Cardiac fibroblast (primary cell): Measurements from ENCODE around the gene BHLHA9.

ENCODE experiments used
- DNase-seq, 2 donors: peaks; one replicate each; pipeline versions ENCODE4 v3.0.0 to v3.0.0-alpha.2; 2010; ENCODE audit warnings: low read depth in 2 of 2
- H3K4me3 ChIP-seq, 2 donors: replicated peaks in 1 of 2; 1 replicate in 1 of 2; 2 replicates in 1 of 2; pipeline ENCODE4 v1.5.1; 2011; ENCODE audit warnings: low read depth in 2 of 2, low read length in 2 of 2, mild to moderate bottlenecking in 2 of 2, moderate library complexity in 1 of 2
- TF ChIP-seq, protein P1 (sequence below): IDR thresholded peaks from one replicate; pipeline ENCODE4 v1.5.1; 2011; ENCODE audit warnings: low read depth, mild to moderate bottlenecking, low read length, inconsistent platforms

BHLHA9 gene

DNA sequence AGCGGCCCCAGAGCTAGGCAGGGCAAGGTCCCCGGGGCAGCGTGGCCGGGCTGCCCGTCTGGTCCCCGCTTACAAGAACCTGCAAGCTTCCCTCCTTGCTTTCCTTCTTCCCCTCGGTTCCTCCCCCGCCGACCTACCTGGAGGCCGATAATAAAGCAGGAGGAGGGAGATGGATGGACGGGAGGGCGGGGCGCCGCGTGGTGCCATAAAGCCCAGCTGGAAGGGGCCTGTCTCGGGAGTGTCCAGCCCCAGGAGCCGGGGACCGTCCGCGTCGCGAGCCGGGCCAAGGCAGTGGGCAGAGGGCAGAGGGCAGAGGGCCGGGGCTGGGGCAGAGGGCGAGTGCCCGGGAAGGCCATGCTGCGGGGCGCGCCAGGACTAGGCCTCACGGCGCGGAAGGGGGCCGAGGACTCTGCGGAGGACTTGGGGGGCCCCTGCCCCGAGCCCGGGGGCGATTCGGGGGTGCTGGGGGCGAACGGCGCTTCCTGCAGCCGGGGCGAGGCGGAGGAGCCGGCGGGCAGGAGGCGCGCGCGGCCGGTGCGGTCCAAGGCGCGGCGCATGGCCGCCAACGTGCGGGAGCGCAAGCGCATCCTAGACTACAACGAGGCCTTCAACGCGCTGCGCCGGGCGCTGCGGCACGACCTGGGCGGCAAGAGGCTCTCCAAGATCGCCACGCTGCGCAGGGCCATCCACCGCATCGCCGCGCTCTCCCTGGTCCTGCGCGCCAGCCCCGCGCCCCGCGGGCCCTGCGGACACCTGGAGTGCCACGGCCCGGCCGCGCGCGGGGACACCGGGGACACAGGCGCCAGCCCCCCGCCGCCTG lies at the start of gene BHLHA9:
TSS of gene BHLHA9 (plus strand) at position 235 of the 820 bp plus-strand sequence. CDS start at position 355, 120 bp downstream.
- no peak within 1 kb of the TSS for H3K4me3 ChIP-seq
- no peak for DNase-seq
- TF ChIP-seq, protein P1, sequence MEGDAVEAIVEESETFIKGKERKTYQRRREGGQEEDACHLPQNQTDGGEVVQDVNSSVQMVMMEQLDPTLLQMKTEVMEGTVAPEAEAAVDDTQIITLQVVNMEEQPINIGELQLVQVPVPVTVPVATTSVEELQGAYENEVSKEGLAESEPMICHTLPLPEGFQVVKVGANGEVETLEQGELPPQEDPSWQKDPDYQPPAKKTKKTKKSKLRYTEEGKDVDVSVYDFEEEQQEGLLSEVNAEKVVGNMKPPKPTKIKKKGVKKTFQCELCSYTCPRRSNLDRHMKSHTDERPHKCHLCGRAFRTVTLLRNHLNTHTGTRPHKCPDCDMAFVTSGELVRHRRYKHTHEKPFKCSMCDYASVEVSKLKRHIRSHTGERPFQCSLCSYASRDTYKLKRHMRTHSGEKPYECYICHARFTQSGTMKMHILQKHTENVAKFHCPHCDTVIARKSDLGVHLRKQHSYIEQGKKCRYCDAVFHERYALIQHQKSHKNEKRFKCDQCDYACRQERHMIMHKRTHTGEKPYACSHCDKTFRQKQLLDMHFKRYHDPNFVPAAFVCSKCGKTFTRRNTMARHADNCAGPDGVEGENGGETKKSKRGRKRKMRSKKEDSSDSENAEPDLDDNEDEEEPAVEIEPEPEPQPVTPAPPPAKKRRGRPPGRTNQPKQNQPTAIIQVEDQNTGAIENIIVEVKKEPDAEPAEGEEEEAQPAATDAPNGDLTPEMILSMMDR: no peak

- no peak overlapping the region for H3K4me3 ChIP-seq
- TF ChIP-seq, protein P1: no peak
- no peak for DNase-seq
Observed at GRCh38 chr17:1221209-1221608, 49.0 kb upstream of the BHLHA9 start.

GRCh38 chr17:1222321-1222720 lies 47.9 kb upstream of the BHLHA9 start:
- no peak for DNase-seq
- no peak overlapping the region for H3K4me3 ChIP-seq
- TF ChIP-seq, protein P1: no peak

DNA sequence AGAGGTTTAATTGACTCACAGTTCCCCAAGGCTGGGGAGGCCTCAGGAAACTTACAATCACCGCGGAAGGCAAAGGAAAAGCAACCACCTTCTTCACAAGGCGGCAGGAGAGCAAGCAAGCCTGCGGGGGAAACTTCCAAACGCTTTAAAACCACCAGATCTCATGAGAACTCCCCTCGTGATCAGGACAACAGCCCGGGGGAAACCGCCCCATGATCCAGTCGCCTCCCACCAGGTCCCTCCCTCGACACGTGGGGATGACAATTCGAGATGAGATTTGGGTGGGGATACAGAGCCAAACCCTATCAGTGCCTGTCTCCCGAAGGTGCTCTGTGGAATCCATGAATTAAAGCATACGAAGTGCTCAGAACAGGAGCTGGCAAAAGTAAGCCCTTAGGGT lies 46.6 kb upstream of the BHLHA9 start:
- DNase-seq: no peak
- no peak overlapping the region for H3K4me3 ChIP-seq
- TF ChIP-seq, protein P1: no peak

- H3K4me3 ChIP-seq: no peak overlapping the region
Observed at GRCh38 chr17:1224330-1224729, 45.9 kb upstream of the BHLHA9 start.

DNA sequence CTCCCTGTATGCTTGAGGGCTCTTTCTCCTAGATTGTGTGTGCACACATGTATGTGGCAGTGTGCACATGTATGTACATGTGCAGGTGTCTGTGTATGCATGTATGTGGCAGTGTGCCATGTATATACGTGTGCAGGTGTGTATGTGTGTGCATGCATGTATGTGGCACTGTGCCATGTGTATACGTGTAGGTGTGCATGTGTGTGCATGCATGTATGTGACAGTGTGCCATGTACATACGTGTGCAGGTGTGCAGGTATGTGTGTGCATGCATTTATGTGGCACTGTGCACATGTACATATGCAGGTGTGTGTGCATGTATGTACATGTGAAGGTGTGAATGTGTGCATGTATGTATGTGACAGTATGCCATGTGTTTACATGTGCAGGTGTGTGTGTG lies 43.9 kb upstream of the BHLHA9 start:
- no peak for DNase-seq
- no peak overlapping the region for H3K4me3 ChIP-seq
- TF ChIP-seq, protein P1: no peak

More at GRCh38 chr17:1224330-1224729, 45.9 kb upstream of the BHLHA9 start:
- TF ChIP-seq, protein P1: no peak
- no peak for DNase-seq
